Measurements from ENCODE around the gene NAT14.
A peak's percentile ranks its signal among the peaks of the same experiment; 100 is the strongest.

The NAT14 gene

GRCh38 chr19:55461974-55462626, 22.9 kb upstream of the NAT14 start:
- Histone ChIP-seq H3K27me3 (ENCODE audit: control insufficient read depth in 1 of 2, insufficient read depth in 2 of 2, low read length in 2 of 2) (no peaks in the 10 kb centered on the region), H3K4me1 (ENCODE audit: control insufficient read depth, insufficient read depth, low read length) (peaks cover 29% of the 10 kb centered on the region), H3K9me3 (ENCODE audit: control insufficient read depth in 2 of 2, low read length in 2 of 2) (no peaks in the 10 kb centered on the region), H3K9ac (ENCODE audit: low read length in 2 of 2) (peak overlapping the region; percentile 79 to 86), H3K36me3 (ENCODE audit: control insufficient read depth in 2 of 2, insufficient read depth in 2 of 2, low read length in 2 of 2) (no peaks in the 10 kb centered on the region), H3K27ac (ENCODE audit: low read length) (peak overlapping the region; percentile 91), H3K4me3 (ENCODE audit: low read length in 2 of 2) (peak overlapping the region; percentile 86 to 91)

GRCh38 chr19:55462722-55463121, 22.3 kb upstream of the NAT14 start:
- Histone ChIP-seq H3K27me3 (ENCODE audit: control insufficient read depth in 1 of 2, insufficient read depth in 2 of 2, low read length in 2 of 2) (no peaks in the 10 kb centered on the region), H3K9me3 (ENCODE audit: control insufficient read depth in 2 of 2, low read length in 2 of 2) (no peaks in the 10 kb centered on the region), H3K4me1 (ENCODE audit: control insufficient read depth, insufficient read depth, low read length) (peaks cover 31% of the 10 kb centered on the region), H3K36me3 (ENCODE audit: control insufficient read depth in 2 of 2, insufficient read depth in 2 of 2, low read length in 2 of 2) (no peaks in the 10 kb centered on the region), H3K4me3 (ENCODE audit: low read length in 2 of 2) (no peak overlapping the region), H3K27ac (ENCODE audit: low read length) (no peak overlapping the region), H3K9ac (ENCODE audit: low read length in 2 of 2) (no peak overlapping the region)

GRCh38 chr19:55463583-55464031, 21.4 kb upstream of the NAT14 start:
- Histone ChIP-seq H3K27ac (ENCODE audit: low read length) (no peak overlapping the region), H3K9ac (ENCODE audit: low read length in 2 of 2) (no peak overlapping the region), H3K4me1 (ENCODE audit: control insufficient read depth, insufficient read depth, low read length) (peaks cover 35% of the 10 kb centered on the region), H3K27me3 (ENCODE audit: control insufficient read depth in 1 of 2, insufficient read depth in 2 of 2, low read length in 2 of 2) (no peaks in the 10 kb centered on the region), H3K4me3 (ENCODE audit: low read length in 2 of 2) (no peak overlapping the region), H3K9me3 (ENCODE audit: control insufficient read depth in 2 of 2, low read length in 2 of 2) (no peaks in the 10 kb centered on the region), H3K36me3 (ENCODE audit: control insufficient read depth in 2 of 2, insufficient read depth in 2 of 2, low read length in 2 of 2) (no peaks in the 10 kb centered on the region)

- Histone ChIP-seq H3K27ac (ENCODE audit: low read length) (no peak overlapping the region), H3K9ac (ENCODE audit: low read length in 2 of 2) (no peak overlapping the region), H3K9me3 (ENCODE audit: control insufficient read depth in 2 of 2, low read length in 2 of 2) (no peaks in the 10 kb centered on the region), H3K36me3 (ENCODE audit: control insufficient read depth in 2 of 2, insufficient read depth in 2 of 2, low read length in 2 of 2) (no peaks in the 10 kb centered on the region), H3K4me3 (ENCODE audit: low read length in 2 of 2) (no peak overlapping the region), H3K27me3 (ENCODE audit: control insufficient read depth in 1 of 2, insufficient read depth in 2 of 2, low read length in 2 of 2) (no peaks in the 10 kb centered on the region), H3K4me1 (ENCODE audit: control insufficient read depth, insufficient read depth, low read length) (peaks cover 35% of the 10 kb centered on the region)
Observed at GRCh38 chr19:55464039-55464661, 20.8 kb upstream of the NAT14 start.

GRCh38 chr19:55464662-55465054, 20.3 kb upstream of the NAT14 start, which contains the start of gene C19orf85:
Gene C19orf85, minus strand, starts transcription at chr19:55464751. Its CDS starts 197 bp downstream, at chr19:55464554.
- H3K9me3 ChIP-seq (ENCODE audit: control insufficient read depth in 2 of 2, low read length in 2 of 2), result no peaks in the 10 kb centered on the region
- H3K36me3 ChIP-seq (ENCODE audit: control insufficient read depth in 2 of 2, insufficient read depth in 2 of 2, low read length in 2 of 2), result no peaks in the 10 kb centered on the region
- peaks cover 31% of the 10 kb centered on the region for H3K4me1 ChIP-seq (ENCODE audit: control insufficient read depth, insufficient read depth, low read length)
- no peak within 1 kb of the TSS for H3K9ac ChIP-seq (ENCODE audit: low read length in 2 of 2)
- no peak within 1 kb of the TSS for H3K27ac ChIP-seq (ENCODE audit: low read length)
- H3K4me3 ChIP-seq (ENCODE audit: low read length in 2 of 2), result no peak within 1 kb of the TSS
- no peaks in the 10 kb centered on the region for H3K27me3 ChIP-seq (ENCODE audit: control insufficient read depth in 1 of 2, insufficient read depth in 2 of 2, low read length in 2 of 2)

GRCh38 chr19:55465460-55466240, 19.3 kb upstream of the NAT14 start:
- H3K27me3 ChIP-seq (ENCODE audit: control insufficient read depth in 1 of 2, insufficient read depth in 2 of 2, low read length in 2 of 2), result no peaks in the 10 kb centered on the region
- peaks cover 22% of the 10 kb centered on the region for H3K4me1 ChIP-seq (ENCODE audit: control insufficient read depth, insufficient read depth, low read length)
- no peaks in the 10 kb centered on the region for H3K36me3 ChIP-seq (ENCODE audit: control insufficient read depth in 2 of 2, insufficient read depth in 2 of 2, low read length in 2 of 2)
- H3K9ac ChIP-seq (ENCODE audit: low read length in 2 of 2), result no peak overlapping the region
- no peak overlapping the region for H3K4me3 ChIP-seq (ENCODE audit: low read length in 2 of 2)
- H3K9me3 ChIP-seq (ENCODE audit: control insufficient read depth in 2 of 2, low read length in 2 of 2), result no peaks in the 10 kb centered on the region
- H3K27ac ChIP-seq (ENCODE audit: low read length), result no peak overlapping the region

- Histone ChIP-seq H3K4me1 (ENCODE audit: control insufficient read depth, insufficient read depth, low read length) (peaks cover 16% of the 10 kb centered on the region), H3K27me3 (ENCODE audit: control insufficient read depth in 1 of 2, insufficient read depth in 2 of 2, low read length in 2 of 2) (no peaks in the 10 kb centered on the region), H3K9ac (ENCODE audit: low read length in 2 of 2) (no peak overlapping the region), H3K36me3 (ENCODE audit: control insufficient read depth in 2 of 2, insufficient read depth in 2 of 2, low read length in 2 of 2) (no peaks in the 10 kb centered on the region), H3K27ac (ENCODE audit: low read length) (no peak overlapping the region), H3K4me3 (ENCODE audit: low read length in 2 of 2) (no peak overlapping the region), H3K9me3 (ENCODE audit: control insufficient read depth in 2 of 2, low read length in 2 of 2) (no peaks in the 10 kb centered on the region)
Observed at GRCh38 chr19:55466241-55466614, 18.8 kb upstream of the NAT14 start.

- Histone ChIP-seq H3K27me3 (ENCODE audit: control insufficient read depth in 1 of 2, insufficient read depth in 2 of 2, low read length in 2 of 2) (no peaks in the 10 kb centered on the region), H3K9ac (ENCODE audit: low read length in 2 of 2) (no peak overlapping the region), H3K27ac (ENCODE audit: low read length) (no peak overlapping the region), H3K4me3 (ENCODE audit: low read length in 2 of 2) (peak overlapping the region in 1 of 2 donors; percentile 15), H3K36me3 (ENCODE audit: control insufficient read depth in 2 of 2, insufficient read depth in 2 of 2, low read length in 2 of 2) (no peaks in the 10 kb centered on the region), H3K9me3 (ENCODE audit: control insufficient read depth in 2 of 2, low read length in 2 of 2) (no peaks in the 10 kb centered on the region), H3K4me1 (ENCODE audit: control insufficient read depth, insufficient read depth, low read length) (peaks cover 7% of the 10 kb centered on the region)
Observed at GRCh38 chr19:55467236-55468053, 17.5 kb upstream of the NAT14 start.

- H3K9ac ChIP-seq (ENCODE audit: low read length in 2 of 2), result no peak overlapping the region
- H3K27me3 ChIP-seq (ENCODE audit: control insufficient read depth in 1 of 2, insufficient read depth in 2 of 2, low read length in 2 of 2), result no peaks in the 10 kb centered on the region
- peaks cover 6% of the 10 kb centered on the region for H3K4me1 ChIP-seq (ENCODE audit: control insufficient read depth, insufficient read depth, low read length)
Observed at GRCh38 chr19:55468054-55468393, 17.0 kb upstream of the NAT14 start.

GRCh38 chr19:55471266-55471665, 13.7 kb upstream of the NAT14 start:
- Histone ChIP-seq H3K9me3 (ENCODE audit: control insufficient read depth in 2 of 2, low read length in 2 of 2) (no peaks in the 10 kb centered on the region), H3K4me1 (ENCODE audit: control insufficient read depth, insufficient read depth, low read length) (peaks cover 17% of the 10 kb centered on the region), H3K27me3 (ENCODE audit: control insufficient read depth in 1 of 2, insufficient read depth in 2 of 2, low read length in 2 of 2) (no peaks in the 10 kb centered on the region), H3K4me3 (ENCODE audit: low read length in 2 of 2) (no peak overlapping the region), H3K9ac (ENCODE audit: low read length in 2 of 2) (no peak overlapping the region), H3K36me3 (ENCODE audit: control insufficient read depth in 2 of 2, insufficient read depth in 2 of 2, low read length in 2 of 2) (no peaks in the 10 kb centered on the region), H3K27ac (ENCODE audit: low read length) (no peak overlapping the region)

More at GRCh38 chr19:55468054-55468393, 17.0 kb upstream of the NAT14 start:
- no peaks in the 10 kb centered on the region for H3K9me3 ChIP-seq (ENCODE audit: control insufficient read depth in 2 of 2, low read length in 2 of 2)
- H3K27ac ChIP-seq (ENCODE audit: low read length), result no peak overlapping the region
- H3K4me3 ChIP-seq (ENCODE audit: low read length in 2 of 2), result peak overlapping the region in 1 of 2 donors; percentile 15
- H3K36me3 ChIP-seq (ENCODE audit: control insufficient read depth in 2 of 2, insufficient read depth in 2 of 2, low read length in 2 of 2), result no peaks in the 10 kb centered on the region

Measured in stomach smooth muscle (tissue), 2 donors.